ENCODE measurements around the gene FKBP4. TPM values are rescaled to one million over a fixed set of nuclear protein-coding genes. Genes with fewer than 3 reads are reported as not detected.
"Not testable (repeated sequence)": the region's sequence is repeated elsewhere in the genome, so short reads cannot be mapped to it uniquely, and the experiment has no call there.

The FKBP4 gene
- total RNA-seq, 1 donor, result 11.0 TPM

DNA sequence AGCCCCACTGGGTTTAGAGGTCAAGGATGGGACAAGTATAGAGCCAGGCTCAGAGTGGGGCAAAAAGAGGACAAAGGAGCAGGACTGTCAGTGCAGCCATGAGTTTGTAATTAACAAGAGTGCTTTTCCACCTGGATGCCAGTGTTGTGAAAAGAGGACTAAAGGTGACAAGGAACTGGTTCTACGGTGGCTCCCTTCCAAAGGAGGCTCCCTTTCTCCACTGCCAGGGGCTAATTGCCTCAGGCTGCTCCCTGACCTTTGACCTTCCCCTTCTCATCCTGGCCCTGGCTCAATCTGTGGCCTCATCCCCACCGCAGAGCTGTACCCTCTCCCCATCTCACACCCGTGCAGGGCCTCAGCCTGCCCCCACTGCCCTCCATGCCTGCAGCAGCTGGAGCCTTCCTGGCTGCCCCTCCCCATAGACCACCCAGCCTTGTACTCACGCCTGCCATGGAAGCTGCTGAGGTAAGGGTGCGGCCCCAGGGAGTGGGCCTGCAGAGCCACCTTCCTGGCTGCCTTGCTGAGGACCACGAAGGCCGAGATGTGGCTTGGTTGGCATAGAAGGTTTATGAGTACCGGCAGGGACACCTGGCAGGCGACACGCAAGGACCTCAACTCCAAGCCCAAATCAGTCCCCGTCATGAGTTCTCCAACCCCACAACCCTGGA is 24.8 kb upstream of the FKBP4 start:
- H3K4me1 ChIP-seq (ENCODE audit: insufficient read depth, low read length), result no peaks in the 10 kb centered on the region
- H3K9me3 ChIP-seq (ENCODE audit: low read depth, low read length), result no peaks in the 10 kb centered on the region
- no peaks in the 10 kb centered on the region for H3K27me3 ChIP-seq (ENCODE audit: insufficient read depth, low read length)

DNA sequence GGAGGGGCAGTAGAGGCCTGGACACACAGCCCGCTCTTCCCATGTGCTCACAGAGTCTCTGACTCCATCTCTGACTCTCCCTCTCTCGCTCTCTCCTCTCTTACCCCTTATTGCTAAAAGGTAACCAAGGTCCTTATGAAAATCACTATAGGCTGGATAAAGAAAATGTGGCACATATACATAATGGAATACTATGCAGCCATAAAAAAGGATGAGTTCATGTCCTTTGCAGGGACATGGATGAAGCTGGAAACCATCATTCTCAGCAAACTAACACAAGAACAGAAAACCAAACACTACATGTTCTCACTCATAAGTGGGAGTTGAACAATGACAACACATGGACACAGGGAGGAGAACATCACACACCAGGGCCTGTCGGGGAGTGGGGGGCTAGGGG is 24.2 kb upstream of the FKBP4 start:
- not testable (repeated sequence) for H3K27me3 ChIP-seq (ENCODE audit: insufficient read depth, low read length); H3K4me3 ChIP-seq (ENCODE audit: low read length); H3K4me1 ChIP-seq (ENCODE audit: insufficient read depth, low read length); H3K9me3 ChIP-seq (ENCODE audit: low read depth, low read length)

More for the DNA sequence above, 24.8 kb upstream of the FKBP4 start:
- H3K4me3 ChIP-seq (ENCODE audit: low read length), result no peak overlapping the region

DNA sequence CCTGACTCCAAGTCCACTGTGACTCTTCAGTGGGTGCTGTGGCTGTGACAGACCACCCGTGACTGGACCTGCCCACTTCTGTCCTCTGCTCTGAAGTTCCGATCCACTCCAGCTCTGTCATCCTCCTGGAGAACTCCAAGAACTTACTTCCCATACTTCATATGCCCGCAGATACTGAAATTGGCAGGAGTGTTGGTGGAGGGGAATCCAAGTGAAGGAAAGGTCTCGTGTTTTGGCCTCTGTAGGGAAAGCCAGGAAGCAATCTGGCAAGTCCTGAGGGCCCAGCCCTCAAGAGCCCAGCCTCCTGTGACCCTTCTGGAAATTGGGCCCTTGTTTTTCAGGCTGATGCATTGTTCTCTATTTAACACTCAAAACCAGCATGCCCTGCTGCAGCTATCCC is 22.4 kb upstream of the FKBP4 start:
- no peaks in the 10 kb centered on the region for H3K9me3 ChIP-seq (ENCODE audit: low read depth, low read length)
- no peak overlapping the region for H3K4me3 ChIP-seq (ENCODE audit: low read length)
- H3K4me1 ChIP-seq (ENCODE audit: insufficient read depth, low read length), result no peaks in the 10 kb centered on the region
- H3K27me3 ChIP-seq (ENCODE audit: insufficient read depth, low read length), result no peaks in the 10 kb centered on the region

DNA sequence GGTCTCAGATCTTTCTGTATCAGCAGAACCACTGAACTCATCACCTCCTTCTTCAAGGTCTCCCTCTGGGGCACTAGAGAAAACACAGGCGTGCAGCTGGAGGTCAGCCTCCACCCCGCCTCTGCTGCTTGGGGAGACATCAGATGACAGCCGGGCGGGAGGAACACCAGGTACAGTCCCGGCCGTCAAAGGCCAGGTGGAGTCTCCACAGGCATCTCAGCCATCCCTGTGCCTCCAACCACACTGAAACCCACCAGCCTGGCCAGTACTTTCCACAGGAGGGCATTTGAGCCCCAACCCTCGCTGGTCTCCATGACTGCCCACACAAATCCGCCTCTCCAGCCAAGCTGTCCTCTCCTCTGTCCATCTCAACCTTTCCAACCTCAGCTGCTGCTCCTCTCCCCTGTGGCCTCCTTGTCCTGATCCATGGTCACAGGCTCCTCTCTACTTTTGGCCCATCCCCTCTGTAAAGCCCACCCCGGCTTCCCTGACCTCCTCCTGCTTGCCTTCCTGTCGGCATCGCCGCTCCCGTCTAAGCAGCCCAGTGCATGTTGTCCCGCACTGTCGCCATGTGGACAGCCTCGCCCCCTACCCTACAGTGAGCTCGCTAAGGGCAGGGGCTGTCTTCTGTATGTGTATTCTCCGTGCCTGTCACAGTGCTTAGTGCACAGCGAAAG is 21.4 kb upstream of the FKBP4 start:
- Histone ChIP-seq H3K4me3 (ENCODE audit: low read length) (no peak overlapping the region), H3K9me3 (ENCODE audit: low read depth, low read length) (no peaks in the 10 kb centered on the region), H3K4me1 (ENCODE audit: insufficient read depth, low read length) (no peaks in the 10 kb centered on the region), H3K27me3 (ENCODE audit: insufficient read depth, low read length) (no peaks in the 10 kb centered on the region)

DNA sequence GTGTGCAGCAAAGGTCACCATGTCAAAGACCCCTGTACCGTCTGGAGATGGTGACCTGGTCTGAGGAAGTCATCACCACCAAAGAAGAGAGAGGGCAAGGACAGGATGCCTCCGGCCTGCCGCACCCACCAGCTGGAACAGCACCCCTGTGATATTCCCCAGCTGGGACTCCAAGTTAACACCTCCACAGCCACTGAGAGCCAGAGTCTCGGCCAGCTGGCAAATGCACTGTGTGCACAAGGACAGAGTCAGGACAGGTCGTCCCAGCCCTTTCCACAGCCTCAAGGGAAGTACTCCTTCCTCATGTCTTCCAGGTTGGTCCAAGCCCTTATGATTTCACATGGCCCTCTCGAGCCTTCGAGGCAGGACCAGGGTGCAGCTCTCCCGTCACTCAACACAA is 19.3 kb upstream of the FKBP4 start:
- Histone ChIP-seq H3K4me1 (ENCODE audit: insufficient read depth, low read length) (no peaks in the 10 kb centered on the region), H3K9me3 (ENCODE audit: low read depth, low read length) (no peaks in the 10 kb centered on the region), H3K27me3 (ENCODE audit: insufficient read depth, low read length) (no peaks in the 10 kb centered on the region)

DNA sequence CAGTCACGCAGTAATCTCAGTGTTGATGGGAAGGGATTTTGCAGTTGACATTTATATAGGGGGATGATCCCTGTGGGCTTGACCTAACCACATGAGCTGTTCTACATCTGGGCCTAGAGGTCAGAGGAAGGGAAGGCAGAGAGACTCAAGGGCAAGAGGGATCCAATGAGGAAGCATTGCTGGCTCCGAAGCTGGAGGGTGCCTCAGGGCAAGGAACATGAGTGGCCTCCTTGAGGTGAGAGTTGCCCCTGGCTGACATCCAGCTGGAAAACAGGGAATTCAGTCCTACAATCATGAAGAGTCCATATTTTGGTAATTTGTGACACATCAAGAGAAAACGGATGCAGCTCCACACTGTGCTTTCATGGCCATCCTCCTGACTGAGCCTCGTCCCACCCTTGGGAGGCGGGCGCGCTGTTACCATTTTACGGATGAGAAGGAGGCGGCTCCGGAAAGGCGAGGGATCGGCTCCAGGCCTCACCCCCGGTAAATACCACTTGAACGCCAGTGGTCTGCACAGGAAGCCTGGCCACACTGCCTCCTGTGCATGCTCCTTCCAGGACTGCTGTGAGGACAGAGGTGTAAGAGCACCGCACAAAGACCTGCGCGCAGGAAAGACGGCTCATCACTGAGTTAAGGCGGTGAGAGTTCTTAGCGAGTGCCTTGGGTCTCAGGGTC is 18.5 kb upstream of the FKBP4 start:
- H3K9me3 ChIP-seq (ENCODE audit: low read depth, low read length), result no peaks in the 10 kb centered on the region
- H3K27me3 ChIP-seq (ENCODE audit: insufficient read depth, low read length), result no peaks in the 10 kb centered on the region
- H3K4me1 ChIP-seq (ENCODE audit: insufficient read depth, low read length), result no peaks in the 10 kb centered on the region
- H3K4me3 ChIP-seq (ENCODE audit: low read length), result no peak overlapping the region

More for the DNA sequence above, 19.3 kb upstream of the FKBP4 start:
- no peak overlapping the region for H3K4me3 ChIP-seq (ENCODE audit: low read length)

DNA sequence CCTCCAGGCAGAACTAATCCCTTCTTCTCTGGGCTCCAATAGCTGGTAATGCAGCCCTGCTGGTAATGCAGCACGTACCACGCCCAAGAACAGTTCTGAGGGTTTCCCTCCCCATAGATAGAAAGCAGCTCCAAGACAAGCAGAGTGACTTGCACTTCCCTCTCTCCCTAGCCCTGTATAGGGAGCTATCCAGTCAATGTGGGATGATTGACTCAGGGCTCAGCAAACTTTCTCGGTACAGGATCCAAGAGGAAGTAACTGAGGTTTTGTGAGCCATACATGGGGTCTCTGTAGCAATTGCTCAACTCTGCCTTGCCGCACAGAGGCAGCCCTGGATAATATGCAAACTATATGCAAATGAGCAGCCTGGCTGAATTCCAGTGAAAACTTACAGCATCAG is 15.5 kb upstream of the FKBP4 start:
- no peak overlapping the region for H3K4me3 ChIP-seq (ENCODE audit: low read length)
- peaks cover 7% of the 10 kb centered on the region for H3K4me1 ChIP-seq (ENCODE audit: insufficient read depth, low read length)

DNA sequence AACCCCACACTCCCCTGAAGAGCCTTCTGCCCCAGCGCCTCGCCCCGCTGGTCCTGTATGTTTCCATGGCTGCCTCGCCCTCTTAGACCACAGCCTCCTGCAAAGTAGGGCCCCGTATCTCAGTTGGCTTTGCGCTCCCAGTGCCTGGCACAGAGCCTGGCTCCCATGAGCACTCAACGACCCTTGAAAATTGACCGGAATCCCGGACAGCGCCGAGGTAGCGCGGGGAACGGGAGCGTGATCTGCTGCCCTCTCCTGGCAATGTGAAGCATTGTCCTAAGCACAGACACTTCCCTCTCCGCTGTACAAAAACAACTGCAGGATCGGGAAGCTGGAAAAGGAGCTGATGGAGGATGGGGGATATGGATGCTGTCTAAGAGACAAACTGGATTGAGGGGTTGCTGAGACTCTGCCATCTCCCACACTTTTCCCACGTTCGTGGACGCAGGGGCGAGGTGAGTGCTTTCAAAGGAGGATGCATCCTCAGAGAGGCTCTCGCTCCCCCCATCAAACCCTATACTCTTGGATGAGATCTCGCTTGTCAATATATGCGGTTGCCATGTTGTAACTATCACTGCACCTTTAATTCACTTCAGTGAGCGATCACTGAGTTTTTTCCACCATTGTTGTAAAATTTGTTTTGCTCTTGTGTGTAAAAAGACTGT is 10.7 kb upstream of the FKBP4 start:
- Histone ChIP-seq H3K27me3 (ENCODE audit: insufficient read depth, low read length) (peaks cover 7% of the 10 kb centered on the region), H3K4me3 (ENCODE audit: low read length) (no peak overlapping the region), H3K9me3 (ENCODE audit: low read depth, low read length) (no peaks in the 10 kb centered on the region), H3K4me1 (ENCODE audit: insufficient read depth, low read length) (peaks cover 7% of the 10 kb centered on the region)

More for the DNA sequence above, 15.5 kb upstream of the FKBP4 start:
- no peaks in the 10 kb centered on the region for H3K9me3 ChIP-seq (ENCODE audit: low read depth, low read length)
- H3K27me3 ChIP-seq (ENCODE audit: insufficient read depth, low read length), result peaks cover 7% of the 10 kb centered on the region

DNA sequence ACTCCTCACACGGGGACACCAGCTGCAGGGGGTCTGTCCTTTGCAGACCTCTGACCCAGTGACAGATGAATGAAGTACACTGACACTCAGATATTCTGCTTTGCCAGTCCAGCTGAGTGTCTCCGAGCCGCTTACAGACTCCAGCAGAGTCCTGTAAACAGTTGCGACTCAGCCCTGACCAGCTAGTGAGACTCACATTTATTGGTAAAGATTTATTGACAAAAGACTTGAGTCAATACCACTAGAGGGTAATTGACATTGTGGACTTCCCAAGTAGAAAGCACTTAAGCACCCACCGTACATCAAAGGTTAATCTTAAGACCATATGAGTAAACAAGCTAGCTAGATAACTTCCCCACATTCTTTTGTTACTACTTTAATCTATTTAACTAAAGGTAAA is 9.8 kb upstream of the FKBP4 start:
- Histone ChIP-seq H3K27me3 (ENCODE audit: insufficient read depth, low read length) (peaks cover 7% of the 10 kb centered on the region), H3K9me3 (ENCODE audit: low read depth, low read length) (no peaks in the 10 kb centered on the region), H3K4me1 (ENCODE audit: insufficient read depth, low read length) (peaks cover 7% of the 10 kb centered on the region), H3K4me3 (ENCODE audit: low read length) (no peak overlapping the region)

DNA sequence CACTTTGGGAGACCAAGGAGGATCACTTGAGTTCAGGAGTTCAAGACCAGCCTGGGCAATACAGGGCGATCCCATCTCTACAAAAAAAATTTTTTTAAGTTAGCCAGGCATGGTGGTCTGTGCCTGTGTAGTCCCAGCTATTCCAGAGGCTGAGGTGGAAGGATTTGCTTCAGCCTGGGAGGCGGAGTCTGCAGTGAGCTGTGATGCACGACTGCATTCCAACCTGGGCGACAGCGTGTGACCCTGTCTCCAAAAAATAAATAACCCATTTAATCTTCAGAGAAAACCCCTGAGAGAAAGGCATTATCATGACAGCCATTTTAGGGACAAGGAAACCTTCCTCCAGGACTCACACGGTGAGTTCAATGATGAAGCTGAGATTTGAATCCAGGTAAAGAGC is 3.7 kb upstream of the FKBP4 start:
- Histone ChIP-seq H3K4me3 (ENCODE audit: low read length) (no peak overlapping the region), H3K4me1 (ENCODE audit: insufficient read depth, low read length) (peaks cover 7% of the 10 kb centered on the region), H3K27me3 (ENCODE audit: insufficient read depth, low read length) (peaks cover 4% of the 10 kb centered on the region), H3K9me3 (ENCODE audit: low read depth, low read length) (no peaks in the 10 kb centered on the region)

DNA sequence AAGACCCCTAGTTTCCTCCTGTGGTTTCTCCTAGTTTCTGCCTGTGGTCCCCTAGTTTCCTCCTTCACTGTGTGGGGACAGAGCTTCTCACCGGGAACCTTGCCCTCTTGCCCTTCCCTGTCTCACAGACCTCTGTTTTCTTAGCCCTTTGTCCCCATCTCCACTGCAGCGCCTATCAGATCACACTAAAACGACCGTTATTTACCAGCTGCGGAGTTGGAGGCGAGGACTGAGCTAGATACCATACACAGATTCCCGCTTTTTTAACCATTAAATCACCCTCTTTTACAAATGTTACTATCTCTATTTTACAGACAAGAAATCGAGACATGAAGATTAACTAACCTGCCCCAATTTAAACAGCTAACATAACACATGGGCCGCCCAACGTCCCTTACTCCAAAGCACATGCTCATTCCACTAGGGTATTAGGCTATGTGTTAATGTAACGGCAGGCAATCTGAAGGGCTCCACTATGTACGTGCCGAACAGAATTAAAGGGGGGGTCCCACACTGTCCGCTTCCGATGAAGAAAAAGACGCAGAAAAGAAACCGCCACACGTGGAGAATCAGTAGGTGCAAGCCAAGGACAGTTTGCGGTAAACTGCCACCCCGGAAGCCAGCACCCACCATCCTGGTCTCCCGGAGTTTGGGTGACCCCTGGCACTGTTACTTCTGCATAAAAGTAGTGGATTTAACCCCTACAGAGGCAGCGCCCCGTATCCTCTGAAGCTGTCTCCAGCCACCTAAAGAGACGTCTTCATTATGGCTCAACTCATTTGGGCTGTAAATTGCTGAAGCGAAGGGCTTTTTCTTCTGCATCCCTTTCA is 1.9 kb upstream of the FKBP4 start:
- Histone ChIP-seq H3K4me1 (ENCODE audit: insufficient read depth, low read length) (peaks cover 18% of the 10 kb centered on the region), H3K9me3 (ENCODE audit: low read depth, low read length) (no peaks in the 10 kb centered on the region), H3K4me3 (ENCODE audit: low read length) (no peak overlapping the region), H3K27me3 (ENCODE audit: insufficient read depth, low read length) (peaks cover 4% of the 10 kb centered on the region)

DNA sequence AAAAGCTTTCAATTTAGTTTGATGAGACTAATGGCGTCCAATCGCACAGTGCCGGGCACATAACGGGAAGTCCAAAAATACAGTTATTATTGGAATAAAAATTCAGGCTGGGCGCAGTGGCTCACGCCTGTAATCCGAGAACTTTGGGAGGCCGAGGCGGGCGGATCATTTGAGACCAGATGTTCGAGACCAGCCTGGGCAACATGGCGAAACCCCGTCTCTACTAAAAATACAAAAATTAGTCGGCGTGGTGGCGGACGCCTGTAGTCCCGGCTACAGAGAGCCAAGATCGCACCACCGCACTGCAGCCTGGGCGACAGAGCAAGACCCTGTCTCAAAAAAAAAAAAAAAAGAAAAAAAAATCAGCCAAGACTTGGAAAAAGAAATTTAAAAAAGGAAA is 1.2 kb upstream of the FKBP4 start:
- no peak overlapping the region for H3K4me3 ChIP-seq (ENCODE audit: low read length)

DNA sequence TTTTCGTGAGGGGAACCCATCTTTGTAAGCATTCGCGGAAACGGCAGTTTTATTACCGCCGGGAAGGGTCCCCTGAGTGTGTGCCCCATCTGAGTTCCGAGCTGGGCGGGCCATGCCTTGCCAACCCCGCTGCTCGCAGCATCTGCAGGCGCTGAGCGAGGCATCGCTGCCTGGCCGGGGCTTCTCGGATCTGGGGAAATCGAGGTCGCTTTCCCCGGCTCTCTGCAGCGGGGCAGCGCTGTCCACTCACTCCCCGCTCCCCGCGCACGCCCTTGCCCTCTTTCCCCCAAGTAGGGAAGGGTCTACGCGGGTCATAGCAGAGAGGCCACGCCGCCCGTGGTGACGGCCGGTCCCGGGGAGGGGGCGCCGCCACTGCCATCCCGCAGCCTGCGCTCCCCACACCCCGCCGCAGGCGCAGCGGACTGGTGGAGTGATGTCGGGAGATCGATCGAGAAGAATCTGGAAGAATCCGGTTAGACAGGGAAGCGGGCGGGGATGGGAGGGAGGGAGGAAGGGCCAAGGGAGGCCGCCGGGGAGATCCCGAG is 507 bp upstream of the FKBP4 start:
- H3K9me3 ChIP-seq (ENCODE audit: low read depth, low read length), result no peaks in the 10 kb centered on the region
- peaks cover 4% of the 10 kb centered on the region for H3K27me3 ChIP-seq (ENCODE audit: insufficient read depth, low read length)
- peaks cover 18% of the 10 kb centered on the region for H3K4me1 ChIP-seq (ENCODE audit: insufficient read depth, low read length)
- peak overlapping the region; percentile 59 for H3K4me3 ChIP-seq (ENCODE audit: low read length)

More for the DNA sequence above, 1.2 kb upstream of the FKBP4 start:
- Histone ChIP-seq H3K9me3 (ENCODE audit: low read depth, low read length) (no peaks in the 10 kb centered on the region), H3K27me3 (ENCODE audit: insufficient read depth, low read length) (peaks cover 4% of the 10 kb centered on the region), H3K4me1 (ENCODE audit: insufficient read depth, low read length) (peaks cover 18% of the 10 kb centered on the region)
